ENCODE data around the gene RFTN1.

Gene RFTN1

GRCh38 chr3:16377196-16377595, 136.3 kb downstream of the RFTN1 start:
- no peak for TF ChIP-seq CTCF (IDR thresholded peaks at IDR 0.05; ENCODE audit: insufficient read depth, missing control alignments)
- no peak for FAIRE-seq
- DNase-seq (ENCODE audit: insufficient read length, low spot score): no peak

GRCh38 chr3:16375891-16376290, 137.6 kb downstream of the RFTN1 start:
- TF ChIP-seq CTCF (IDR thresholded peaks at IDR 0.05; ENCODE audit: insufficient read depth, missing control alignments): no peak
- DNase-seq (ENCODE audit: insufficient read length, low spot score) (no peak), FAIRE-seq (no peak)

- FAIRE-seq: no peak
- no peak for DNase-seq (ENCODE audit: insufficient read length, low spot score)
- TF ChIP-seq CTCF (IDR thresholded peaks at IDR 0.05; ENCODE audit: insufficient read depth, missing control alignments): no peak
These were observed 138.6 kb downstream of the RFTN1 start for GRCh38 chr3:16374935-16375245.

GRCh38 chr3:16374047-16374934, 139.2 kb downstream of the RFTN1 start:
- TF ChIP-seq CTCF (IDR thresholded peaks at IDR 0.05; ENCODE audit: insufficient read depth, missing control alignments): no peak
- DNase-seq (ENCODE audit: insufficient read length, low spot score) (no peak), FAIRE-seq (no peak)

GRCh38 chr3:16373341-16373946, 140.1 kb downstream of the RFTN1 start:
- DNase-seq (ENCODE audit: insufficient read length, low spot score): no peak
- FAIRE-seq: no peak
- no peak for TF ChIP-seq CTCF (IDR thresholded peaks at IDR 0.05; ENCODE audit: insufficient read depth, missing control alignments)

- no peak for TF ChIP-seq CTCF (IDR thresholded peaks at IDR 0.05; ENCODE audit: insufficient read depth, missing control alignments)
- DNase-seq (ENCODE audit: insufficient read length, low spot score) (no peak), FAIRE-seq (no peak)
These were observed 140.9 kb downstream of the RFTN1 start for GRCh38 chr3:16372362-16373292.
